Measurements from ENCODE around the gene AKAP8L. TPM values are rescaled to one million over a fixed set of nuclear protein-coding genes. Genes with fewer than 3 reads are reported as not detected.

Gene AKAP8L
- total and polyA plus RNA-seq, 9 of the 15 experiments (the other 6 are each of a cell fraction or from before 2014, with no cell fraction given): 2.4 to 116 (median 70.7) TPM

GRCh38 chr19:15399635-15400034 is 19.2 kb downstream of the AKAP8L start:
- no peak overlapping the region for H3K27ac ChIP-seq (ENCODE audit: extremely low read depth, low read depth, low read length)
- no peak for FAIRE-seq
- no peak overlapping the region for H3K4me3 ChIP-seq
- intact Hi-C loops (cut with micrococcal nuclease): no loop called here
- no peak overlapping the region for H3K4me2 ChIP-seq (ENCODE audit: insufficient read depth, low read length)
- H3K9ac ChIP-seq (ENCODE audit: insufficient read depth in 1 of 2, low read depth in 2 of 2, low read length in 2 of 2): no peak overlapping the region; a peak in 1 of 4 replicates
- peaks cover 5% of the 10 kb centered on the region for H3K9me1 ChIP-seq (ENCODE audit: control insufficient read depth, insufficient read depth, low read length)
- no peak for TF ChIP-seq IRF9 (tag; IDR thresholded peaks at IDR 0.05)
- TF ChIP-seq E2F1 (CRISPR knock-in tag; IDR thresholded peaks at IDR 0.05): no peak
- TF ChIP-seq SMAD1 (IDR thresholded peaks at IDR 0.05; ENCODE audit: low read depth, low read length, partially characterized antibody): no peak
- TF ChIP-seq DMBX1 (CRISPR knock-in tag; IDR thresholded peaks at IDR 0.05; ENCODE audit: borderline replicate concordance): no peak
- no peak for TF ChIP-seq CGGBP1 (CRISPR knock-in tag; IDR thresholded peaks at IDR 0.05)
- no peak for TF ChIP-seq NR2C2 (CRISPR knock-in tag; IDR thresholded peaks at IDR 0.05)
- no peak for TF ChIP-seq NR2C2 (tag; IDR thresholded peaks at IDR 0.05)
- no peak for TF ChIP-seq RUNX1 (IDR thresholded peaks at IDR 0.05; ENCODE audit: low read depth)
- TF ChIP-seq CLOCK (CRISPR knock-in tag; IDR thresholded peaks at IDR 0.05; ENCODE audit: borderline replicate concordance): no peak
- TF ChIP-seq MED1 (CRISPR knock-in tag; IDR thresholded peaks at IDR 0.05; ENCODE audit: borderline replicate concordance): no peak
- TF ChIP-seq POLR2AphosphoS5 (IDR thresholded peaks at IDR 0.05; ENCODE audit: control insufficient read depth, insufficient read depth, low read depth, low read length): no peak
- no peak for TF ChIP-seq FIP1L1 (IDR thresholded peaks at IDR 0.05; ENCODE audit: low read depth, low read length, poor library complexity, severe bottlenecking)
- TF ChIP-seq ZNF280B (CRISPR knock-in tag; IDR thresholded peaks at IDR 0.05): no peak
- no peak for TF ChIP-seq ZKSCAN3 (CRISPR knock-in tag; IDR thresholded peaks at IDR 0.05)
- TF ChIP-seq TAL1 (IDR thresholded peaks at IDR 0.05): no peak
- H3K36me3 ChIP-seq (ENCODE audit: control insufficient read depth, insufficient read depth, low read length): peaks cover 91% of the 10 kb centered on the region
- no peak overlapping the region for H2AFZ ChIP-seq (ENCODE audit: low read depth, low read length)
- ChIA-PET POLR2A (interaction anchor here (0.7 kb wide), 1 partner anchor 7 kb away, joined by 3 read pairs; no protein-coding TSS in a partner anchor), CTCF (ENCODE audit: low intra/inter-chr PET ratio) (no interaction called here)
- no peaks in the 10 kb centered on the region for H3K9me3 ChIP-seq (replicated peaks; ENCODE audit: control insufficient read depth, insufficient read depth, low read depth, low read length)
- no peak for ATAC-seq
- H3K79me2 ChIP-seq (ENCODE audit: control insufficient read depth, insufficient read depth, low read length): peaks cover 35% of the 10 kb centered on the region
- H4K20me1 ChIP-seq (replicated peaks; ENCODE audit: control insufficient read depth, insufficient read depth, low read length): peaks cover 16% of the 10 kb centered on the region
- H3K4me1 ChIP-seq (replicated peaks in 1 of 2; ENCODE audit: control insufficient read depth in 2 of 2, insufficient read depth in 2 of 2, low read length in 2 of 2): peaks cover 2 to 16% of the 10 kb centered on the region in 2 experiments; a peak in 4 of 5 replicates
- DNase-seq (ENCODE audit: extremely low read depth in 1 of 4, low spot score in 3 of 4): no peak
- no TSS peak for BruUV-seq (replicated peaks)
- in situ Hi-C loops (cut with MboI): no loop called here
- WGBS (ENCODE audit: insufficient coverage, low coverage, missing lambda C conversion rate): 99% methylated on average over 12 of the region's 14 CpGs
- H3K27me3 ChIP-seq (ENCODE audit: control insufficient read depth in 2 of 2, insufficient read depth in 2 of 2, low read length in 2 of 2): no peaks in the 10 kb centered on the region
